ENCODE data around the gene HES3.

DNA sequence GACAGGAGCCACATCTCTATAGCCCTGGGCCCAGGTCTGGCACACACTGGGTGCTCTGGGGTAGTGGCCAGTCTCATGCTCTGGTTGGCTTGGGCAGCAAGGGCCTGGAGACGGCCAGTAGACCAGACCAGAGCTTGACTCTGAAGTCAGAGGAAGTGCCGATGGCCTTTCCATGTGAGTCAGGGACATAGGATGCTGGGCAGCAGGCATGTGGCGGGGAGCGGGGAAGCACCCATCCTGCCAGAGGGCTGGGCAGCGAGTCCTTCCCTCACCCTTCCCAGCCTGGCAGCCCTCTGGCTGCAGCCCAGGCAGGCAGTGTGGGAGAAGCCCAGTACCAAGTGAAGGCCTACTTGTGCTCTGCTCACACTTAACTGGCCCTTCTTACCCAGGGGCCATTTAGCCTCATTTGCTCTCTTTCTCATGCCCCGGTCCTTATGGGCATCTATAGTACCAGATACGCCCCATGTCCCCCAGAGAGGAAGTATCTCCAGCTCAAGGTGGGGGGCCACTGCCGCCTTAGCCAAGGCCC is 13.6 kb downstream of the HES3 start:
- TF ChIP-seq, protein P1, sequence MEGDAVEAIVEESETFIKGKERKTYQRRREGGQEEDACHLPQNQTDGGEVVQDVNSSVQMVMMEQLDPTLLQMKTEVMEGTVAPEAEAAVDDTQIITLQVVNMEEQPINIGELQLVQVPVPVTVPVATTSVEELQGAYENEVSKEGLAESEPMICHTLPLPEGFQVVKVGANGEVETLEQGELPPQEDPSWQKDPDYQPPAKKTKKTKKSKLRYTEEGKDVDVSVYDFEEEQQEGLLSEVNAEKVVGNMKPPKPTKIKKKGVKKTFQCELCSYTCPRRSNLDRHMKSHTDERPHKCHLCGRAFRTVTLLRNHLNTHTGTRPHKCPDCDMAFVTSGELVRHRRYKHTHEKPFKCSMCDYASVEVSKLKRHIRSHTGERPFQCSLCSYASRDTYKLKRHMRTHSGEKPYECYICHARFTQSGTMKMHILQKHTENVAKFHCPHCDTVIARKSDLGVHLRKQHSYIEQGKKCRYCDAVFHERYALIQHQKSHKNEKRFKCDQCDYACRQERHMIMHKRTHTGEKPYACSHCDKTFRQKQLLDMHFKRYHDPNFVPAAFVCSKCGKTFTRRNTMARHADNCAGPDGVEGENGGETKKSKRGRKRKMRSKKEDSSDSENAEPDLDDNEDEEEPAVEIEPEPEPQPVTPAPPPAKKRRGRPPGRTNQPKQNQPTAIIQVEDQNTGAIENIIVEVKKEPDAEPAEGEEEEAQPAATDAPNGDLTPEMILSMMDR (conservative IDR thresholded peaks at IDR 0.05; ENCODE audit: low read depth, low read length) = no peak
- no peak for TF ChIP-seq EZH2 (IDR thresholded peaks at IDR 0.05; ENCODE audit: borderline replicate concordance, low read depth, low read length, poor library complexity, severe bottlenecking)
